H7 (cell line): ENCODE measurements around the gene ID3. TPM values are rescaled to one million over a fixed set of nuclear protein-coding genes. Genes with fewer than 3 reads are reported as not detected.

Experiments used
- DNase-seq: peaks from one replicate; pipeline ENCODE4 v3.0.0; 2012
- H3K27me3 ChIP-seq: 2 replicates; pipeline ENCODE4 v1.6.0; 2011; ENCODE audit warnings: mild to moderate bottlenecking, low read length; ENCODE audit not compliant: control insufficient read depth, insufficient read depth
- H3K36me3 ChIP-seq: replicated peaks from 2 replicates; pipeline ENCODE4 v1.5.1; 2011; ENCODE audit warnings: low read length; ENCODE audit not compliant: control insufficient read depth, insufficient read depth
- H3K4me3 ChIP-seq: 2 replicates; pipeline ENCODE4 v1.5.1; 2011; ENCODE audit warnings: low read depth, mild to moderate bottlenecking, control low read depth, low read length, moderate library complexity; ENCODE audit not compliant: insufficient read depth
- total RNA-seq: library from RNA; depleted of rRNA; stranded (reverse); fragments of >200 nt; shearing (Covaris generic); gene quantifications from 2 replicates; pipeline ENCODE4 v1.2.3, GENCODE V29; 2014; rRNA removed

The ID3 gene, protein sequence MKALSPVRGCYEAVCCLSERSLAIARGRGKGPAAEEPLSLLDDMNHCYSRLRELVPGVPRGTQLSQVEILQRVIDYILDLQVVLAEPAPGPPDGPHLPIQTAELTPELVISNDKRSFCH
- 149 and 160 TPM in 2 replicates for total RNA-seq

DNA sequence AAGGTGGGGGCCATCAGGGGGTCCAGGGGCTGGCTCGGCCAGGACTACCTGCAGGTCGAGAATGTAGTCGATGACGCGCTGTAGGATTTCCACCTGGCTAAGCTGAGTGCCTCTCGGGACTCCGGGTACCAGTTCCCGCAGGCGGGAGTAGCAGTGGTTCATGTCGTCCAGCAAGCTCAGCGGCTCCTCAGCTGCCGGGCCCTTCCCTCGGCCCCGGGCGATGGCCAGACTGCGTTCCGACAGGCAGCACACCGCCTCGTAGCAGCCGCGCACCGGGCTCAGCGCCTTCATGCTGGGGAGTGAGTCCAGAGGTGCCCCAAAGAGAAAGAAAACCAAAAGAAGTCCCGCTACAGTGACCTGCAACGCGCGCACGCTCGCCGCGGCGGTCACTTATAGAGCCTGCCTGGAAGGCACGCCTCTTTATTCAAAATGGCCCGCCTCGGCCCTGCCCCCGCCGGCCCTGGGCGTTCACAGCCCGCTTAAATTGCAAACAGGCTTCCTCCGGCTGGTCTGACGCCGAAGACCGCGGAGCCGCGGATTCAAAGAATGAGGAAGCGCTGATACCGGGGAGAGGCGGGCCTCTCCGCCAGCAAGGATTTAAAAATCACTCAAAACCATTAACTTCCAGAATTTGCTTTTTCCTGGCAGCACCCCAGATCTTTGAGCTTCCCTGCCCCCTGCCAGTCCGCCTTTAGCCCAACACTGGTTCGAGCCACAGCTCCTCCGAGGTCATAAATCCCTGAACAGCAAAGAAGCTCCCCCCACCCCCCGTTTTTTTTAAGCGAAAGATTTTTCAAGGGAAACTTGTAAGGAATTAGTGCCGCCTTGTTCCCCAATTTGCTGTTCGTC is at the start of gene ID3:
Gene ID3, minus strand, starts transcription at position 366 of the 849 bp plus-strand sequence. Its CDS starts 75 bp downstream, at position 291.
- peak within 1 kb of the TSS; percentile 83 for H3K4me3 ChIP-seq
- H3K27me3 ChIP-seq = peaks cover 17% of the 10 kb centered on the region
- H3K36me3 ChIP-seq = no peaks in the 10 kb centered on the region
- peak; percentile 91 for DNase-seq

DNA sequence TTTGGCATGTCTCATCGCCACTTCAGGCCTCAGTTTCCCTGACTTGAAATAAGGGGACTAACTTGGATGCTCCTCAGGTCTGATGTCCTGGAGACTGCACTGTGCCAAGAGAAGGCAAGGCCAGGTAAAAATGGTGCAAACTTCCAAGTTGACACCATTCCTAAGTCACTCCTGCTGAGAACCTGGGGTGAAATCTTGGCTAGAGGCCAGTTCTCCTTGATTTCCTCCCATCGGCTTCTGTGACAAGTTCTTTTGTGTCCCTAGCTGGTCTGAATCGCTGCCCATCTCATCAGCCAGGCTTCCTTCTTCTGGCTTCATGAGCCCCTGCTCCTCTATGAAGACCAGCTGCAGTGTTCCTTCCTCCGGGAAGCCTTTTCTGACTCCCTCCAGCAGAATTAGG is 48.6 kb upstream of the ID3 start:
- Histone ChIP-seq H3K36me3 (no peaks in the 10 kb centered on the region), H3K27me3 (no peaks in the 10 kb centered on the region), H3K4me3 (no peak overlapping the region)
- DNase-seq = no peak

DNA sequence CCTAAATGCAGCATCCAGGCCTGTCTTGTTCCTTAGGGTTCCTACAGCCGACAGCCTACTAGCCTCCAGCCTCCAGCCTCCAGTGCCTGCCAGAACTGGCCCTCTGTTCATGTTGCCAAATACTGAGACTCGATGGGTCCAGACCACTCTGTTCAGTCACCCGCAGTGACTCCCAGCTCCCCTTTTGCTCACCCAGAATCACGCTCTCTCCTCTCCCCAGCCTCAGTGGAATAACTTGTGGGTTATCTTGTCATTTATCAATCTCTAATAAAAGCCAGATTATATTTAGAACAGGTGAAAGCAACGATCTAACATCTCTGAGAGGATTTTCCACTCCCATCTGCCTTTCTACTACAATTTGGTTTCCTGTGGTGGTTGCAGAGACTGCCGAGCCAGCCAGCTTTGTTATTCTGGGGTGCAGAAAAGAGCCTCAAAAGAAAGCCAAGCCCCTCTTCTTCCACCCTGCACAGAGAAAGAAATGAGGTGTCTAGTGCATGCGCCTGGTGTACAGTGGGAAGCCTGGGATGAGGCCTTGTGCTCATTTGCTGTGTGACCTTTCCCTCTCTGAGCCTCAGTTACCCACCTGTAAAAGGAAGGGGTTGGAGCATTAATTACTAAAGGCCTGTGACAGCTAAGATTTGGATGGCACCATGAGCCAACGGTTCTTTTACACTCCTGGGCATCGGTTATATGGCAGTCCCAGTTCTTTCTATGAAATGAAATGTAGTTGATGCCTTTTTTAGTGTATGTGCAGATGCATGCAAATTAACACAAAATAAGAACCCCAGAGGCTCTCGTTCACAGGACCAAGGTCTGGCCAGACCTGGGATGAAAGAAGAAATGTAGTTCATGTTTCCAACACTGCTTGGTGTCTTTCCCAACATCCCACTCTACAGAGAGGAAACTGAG is 42.9 kb upstream of the ID3 start:
- Histone ChIP-seq H3K36me3 (no peaks in the 10 kb centered on the region), H3K4me3 (no peak overlapping the region), H3K27me3 (no peaks in the 10 kb centered on the region)
- no peak for DNase-seq

DNA sequence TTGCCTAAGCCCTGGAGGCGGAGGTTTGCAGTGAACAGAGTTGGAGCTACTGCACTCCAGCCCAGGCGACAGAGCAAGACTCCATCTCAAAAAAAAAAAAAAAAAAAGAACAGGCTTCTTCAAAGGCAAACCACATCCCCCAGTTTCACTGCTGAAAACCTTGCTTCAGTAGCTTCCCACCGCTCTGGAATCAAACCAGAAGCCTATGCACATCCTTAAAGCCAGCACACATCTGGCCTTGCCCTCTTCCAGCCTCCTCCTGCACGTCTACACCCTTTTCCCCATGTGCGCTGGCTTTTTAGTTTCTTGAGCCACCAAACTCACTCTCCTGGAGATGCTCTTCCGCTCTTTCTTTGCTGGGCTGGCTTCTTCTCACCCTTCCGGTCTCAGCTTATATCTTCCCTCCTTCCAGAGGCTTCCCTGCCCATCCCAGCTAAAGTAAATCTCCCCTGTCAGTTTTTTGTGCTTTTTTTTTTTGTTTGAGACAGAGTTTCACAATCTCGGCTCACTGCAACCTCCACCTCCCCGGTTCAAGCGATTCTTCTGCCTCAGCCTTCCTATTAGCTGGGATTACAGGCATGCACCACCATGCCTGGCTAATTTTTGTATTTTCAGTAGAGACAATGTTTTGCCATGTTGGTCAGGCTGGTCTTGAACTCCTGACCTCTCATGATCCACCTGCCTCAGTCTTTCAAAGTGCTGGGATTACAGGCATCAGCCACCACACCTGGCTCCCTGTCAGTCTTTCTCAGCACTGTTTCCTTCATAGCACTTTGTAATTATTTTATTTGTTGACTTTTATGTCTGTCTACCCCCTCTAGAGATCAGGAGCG is 42.0 kb upstream of the ID3 start:
- H3K36me3 ChIP-seq = no peaks in the 10 kb centered on the region
- DNase-seq = no peak
- H3K27me3 ChIP-seq = no peaks in the 10 kb centered on the region
- no peak overlapping the region for H3K4me3 ChIP-seq

DNA sequence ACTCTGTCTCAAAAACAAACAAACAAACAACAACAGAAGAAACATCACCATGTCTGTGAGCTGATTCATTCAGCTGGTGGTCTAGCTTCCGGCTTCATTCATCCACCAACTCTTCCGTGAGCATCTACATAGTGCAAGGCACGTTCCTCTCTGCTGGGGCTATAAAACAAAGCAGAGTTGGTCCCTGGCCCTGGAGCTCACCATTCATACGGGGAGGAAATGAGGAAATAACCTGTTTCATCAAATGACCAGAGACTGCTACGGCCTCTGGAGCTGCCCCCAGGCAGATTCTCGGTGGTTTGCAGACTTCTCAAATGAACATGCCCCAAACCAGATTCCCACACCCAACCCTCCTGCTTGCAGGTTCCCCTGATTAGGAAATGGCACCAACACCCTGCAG is 41.0 kb upstream of the ID3 start:
- no peaks in the 10 kb centered on the region for H3K36me3 ChIP-seq
- DNase-seq = no peak
- H3K27me3 ChIP-seq = no peaks in the 10 kb centered on the region
- no peak overlapping the region for H3K4me3 ChIP-seq

DNA sequence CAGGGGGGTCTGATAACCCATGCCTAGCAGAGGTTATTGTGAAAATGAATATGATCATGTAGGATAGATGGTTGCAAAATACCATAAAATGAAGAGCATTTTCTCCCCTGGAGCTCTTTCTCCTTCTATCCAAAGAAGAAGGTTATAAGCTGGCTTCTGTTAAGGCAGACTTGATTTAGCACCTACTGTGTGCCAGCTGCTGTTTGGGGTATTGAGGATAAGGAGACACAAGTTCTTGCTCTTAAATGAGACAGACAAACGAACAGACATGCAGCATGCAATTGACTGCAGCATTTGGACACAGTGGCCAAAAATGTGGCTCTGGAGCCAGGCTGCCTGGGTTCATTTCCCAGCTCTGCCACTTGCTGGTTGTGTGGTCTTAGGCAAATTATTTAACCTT is 39.8 kb upstream of the ID3 start:
- no peak overlapping the region for H3K4me3 ChIP-seq
- no peak for DNase-seq

DNA sequence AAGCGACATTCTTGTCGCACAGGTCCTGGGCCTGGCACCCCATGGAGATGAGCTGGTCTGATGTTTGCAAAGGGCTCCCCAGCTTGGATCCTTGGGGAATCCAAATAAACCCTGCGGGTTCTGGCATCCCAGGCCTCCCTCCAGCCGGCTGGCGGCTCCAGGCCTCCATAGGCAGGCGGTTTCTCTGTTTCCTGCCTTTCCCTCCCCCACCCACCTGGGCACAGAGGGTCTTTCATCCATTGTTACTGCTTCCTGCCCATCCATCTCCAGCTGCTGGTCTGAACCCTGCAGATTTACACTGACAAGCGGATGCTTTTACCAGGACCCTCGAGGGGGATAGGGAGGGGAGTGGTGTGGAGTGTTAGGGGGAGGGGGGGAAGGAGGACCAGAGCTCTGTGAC is 39.1 kb upstream of the ID3 start:
- Histone ChIP-seq H3K4me3 (no peak overlapping the region), H3K36me3 (no peaks in the 10 kb centered on the region), H3K27me3 (no peaks in the 10 kb centered on the region)
- peak; percentile 86 for DNase-seq

More for the DNA sequence above, 39.8 kb upstream of the ID3 start:
- Histone ChIP-seq H3K36me3 (no peaks in the 10 kb centered on the region), H3K27me3 (no peaks in the 10 kb centered on the region)

DNA sequence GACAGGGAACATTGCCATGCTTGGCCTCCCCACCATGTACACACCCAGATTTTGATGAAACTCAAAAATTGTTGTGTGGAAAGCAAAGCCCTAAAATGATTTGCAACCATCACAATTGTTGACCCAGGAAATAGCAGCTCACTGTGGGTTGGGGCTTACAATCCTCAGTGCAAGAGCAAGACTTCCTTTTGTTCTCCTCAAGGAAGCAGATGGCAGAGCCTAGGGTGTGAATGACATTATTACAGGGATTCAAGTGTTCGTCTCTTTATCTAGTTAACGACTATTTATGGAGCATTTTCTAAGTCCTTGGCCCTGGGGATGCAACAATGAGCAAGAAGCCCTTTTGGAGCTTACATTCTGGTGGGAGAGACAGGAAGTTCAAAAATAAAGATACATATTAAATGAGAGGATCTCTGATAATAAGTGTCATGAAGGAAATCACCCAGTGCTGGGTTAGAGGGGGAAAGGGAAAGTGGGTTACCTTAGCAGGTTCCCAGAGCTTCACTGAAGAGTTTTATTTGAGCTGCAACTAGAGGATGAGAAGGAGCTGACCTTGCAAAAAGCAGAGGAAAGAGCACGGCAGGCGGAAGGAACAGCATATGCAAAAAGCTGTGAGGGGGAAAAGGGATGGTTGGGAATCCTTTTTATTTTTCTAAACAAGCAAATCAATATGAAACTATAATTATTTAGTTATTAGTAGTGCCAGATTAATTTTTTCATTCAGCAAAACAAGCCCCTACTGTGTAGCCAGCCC is 38.5 kb upstream of the ID3 start:
- Histone ChIP-seq H3K4me3 (no peak overlapping the region), H3K36me3 (no peaks in the 10 kb centered on the region), H3K27me3 (no peaks in the 10 kb centered on the region)
- no peak for DNase-seq

DNA sequence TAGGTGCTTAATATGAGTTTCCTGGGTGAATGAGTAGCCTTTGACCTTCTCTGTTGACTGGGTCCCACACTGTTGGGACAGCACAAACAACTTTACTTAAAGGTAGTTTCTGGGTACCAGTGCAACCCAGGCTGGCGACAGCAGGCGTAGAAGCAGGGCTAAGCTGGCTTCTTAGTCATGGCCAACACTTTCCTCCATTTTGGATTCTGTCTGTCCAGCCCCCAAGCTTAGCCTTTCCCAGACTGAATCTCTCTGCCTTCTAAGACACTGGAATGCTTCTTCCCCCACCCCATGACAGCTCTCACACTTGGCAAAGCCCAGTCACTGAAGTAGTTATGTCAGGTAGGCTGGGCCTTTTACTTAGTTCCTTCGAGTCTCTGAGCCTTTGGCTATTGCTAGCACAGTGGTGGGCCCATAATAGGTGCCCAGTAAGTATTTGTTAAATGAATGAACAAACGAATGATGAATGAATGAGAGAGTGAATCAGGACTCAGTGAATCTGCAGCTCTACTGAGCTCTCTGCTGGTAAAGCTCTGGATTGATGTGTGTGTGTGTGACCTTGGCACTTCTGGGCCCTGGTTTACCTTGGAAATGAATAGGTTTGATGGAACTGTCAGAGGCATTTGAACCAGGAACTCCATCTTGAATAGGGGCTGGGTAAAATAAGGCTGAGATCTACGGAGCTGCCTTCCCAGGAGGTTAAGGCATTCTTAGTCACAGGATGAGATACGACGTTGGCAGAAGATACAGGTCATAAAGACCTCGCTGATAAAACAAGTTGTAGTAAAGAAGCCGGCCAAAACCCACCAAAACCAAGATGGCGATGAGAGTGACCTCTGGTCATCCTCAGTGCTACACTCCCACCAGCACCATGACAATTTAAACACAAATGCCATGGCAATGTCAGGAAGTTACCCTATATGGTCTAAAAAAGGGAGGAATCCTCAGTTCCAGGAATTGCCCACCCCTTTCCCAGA is 37.4 kb upstream of the ID3 start:
- DNase-seq = no peak
- no peaks in the 10 kb centered on the region for H3K27me3 ChIP-seq

DNA sequence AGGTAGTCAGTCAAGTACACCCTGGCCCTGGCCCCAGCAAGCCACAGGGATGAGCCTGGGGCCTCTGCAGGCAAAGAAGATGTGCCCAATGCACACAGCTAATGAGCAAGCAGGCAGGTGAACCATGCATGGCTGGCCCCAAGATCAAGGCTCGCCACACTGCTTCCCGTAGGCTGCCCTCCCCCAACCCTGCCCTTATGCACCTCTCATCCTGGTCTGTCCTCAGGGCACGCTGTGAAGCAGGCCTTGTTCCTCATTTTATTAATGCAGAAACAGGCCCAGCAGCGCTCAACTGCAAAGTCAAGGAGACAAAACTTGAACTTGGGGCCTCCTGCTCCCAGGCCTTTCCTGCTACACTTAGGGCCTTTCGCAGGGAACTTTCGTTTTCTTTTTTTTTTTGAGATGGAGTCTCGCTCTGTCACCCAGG is 35.6 kb upstream of the ID3 start:
- no peaks in the 10 kb centered on the region for H3K27me3 ChIP-seq
- no peaks in the 10 kb centered on the region for H3K36me3 ChIP-seq
- H3K4me3 ChIP-seq = no peak overlapping the region
- DNase-seq = no peak

More for the DNA sequence above, 37.4 kb upstream of the ID3 start:
- H3K36me3 ChIP-seq = no peaks in the 10 kb centered on the region
- H3K4me3 ChIP-seq = no peak overlapping the region

DNA sequence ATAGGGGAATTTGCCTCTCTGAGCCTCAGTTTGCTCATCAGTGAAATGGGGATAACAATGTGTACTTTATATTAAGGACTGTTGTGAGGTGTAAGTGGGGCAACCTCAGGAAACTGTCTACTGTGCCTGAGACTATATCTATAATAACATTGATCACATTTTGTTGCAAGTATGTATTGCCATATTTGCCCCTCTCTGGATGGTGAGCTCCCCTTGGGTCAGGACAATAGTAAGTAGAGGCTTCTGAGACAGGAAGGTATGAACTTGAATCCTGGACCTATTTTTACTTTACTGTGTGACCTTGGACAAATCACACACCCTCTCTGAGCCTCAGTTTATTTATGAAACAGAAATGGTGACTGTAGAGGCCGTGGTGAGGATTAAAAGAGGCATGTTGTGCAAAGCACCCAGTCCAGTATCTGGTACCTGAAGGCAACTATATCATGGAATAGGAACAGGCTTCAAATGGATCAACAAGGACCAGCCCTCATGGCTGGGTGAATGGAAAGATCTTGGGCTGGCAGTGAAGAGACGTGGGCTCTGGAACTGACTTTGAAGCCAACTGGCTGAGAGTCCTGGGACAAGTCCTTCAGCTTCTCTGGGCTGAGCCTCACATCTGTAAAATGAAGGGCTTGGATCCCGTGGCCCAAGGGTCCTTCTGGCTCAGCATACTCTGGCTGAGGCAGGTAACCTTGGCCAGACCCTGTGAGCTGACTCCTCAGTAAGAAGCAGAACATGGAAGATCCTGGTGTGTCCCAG is 35.0 kb upstream of the ID3 start:
- Histone ChIP-seq H3K4me3 (no peak overlapping the region), H3K27me3 (no peaks in the 10 kb centered on the region), H3K36me3 (no peaks in the 10 kb centered on the region)
- no peak for DNase-seq

DNA sequence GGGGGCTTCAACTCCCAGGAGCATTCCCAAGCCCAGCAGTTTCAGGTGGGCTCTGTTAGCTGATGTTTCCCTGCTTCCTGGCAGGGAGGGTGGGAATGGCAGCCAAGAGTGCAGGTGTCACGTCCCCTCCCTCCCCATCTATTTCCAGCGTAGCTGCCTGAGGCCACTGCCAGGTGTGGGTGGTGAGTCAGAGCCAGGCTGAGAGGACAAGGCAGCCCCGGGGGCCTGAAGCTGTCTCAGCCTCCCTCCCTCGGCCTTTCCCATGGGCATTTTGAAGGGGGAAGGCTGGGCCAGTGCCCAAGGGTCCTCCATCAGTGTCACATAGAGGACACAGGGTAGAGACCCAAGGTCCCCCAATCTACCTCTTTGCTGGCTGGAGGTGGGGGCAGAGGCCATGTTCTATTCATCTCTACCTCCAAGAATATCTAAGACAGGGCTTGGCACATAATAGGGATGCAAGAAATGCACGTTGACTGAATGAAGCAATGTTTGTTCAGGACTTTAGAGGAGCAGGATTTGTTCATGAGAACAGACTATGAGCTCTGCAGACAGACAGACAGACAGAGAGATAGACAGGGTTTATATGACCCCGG is 34.4 kb upstream of the ID3 start:
- Histone ChIP-seq H3K36me3 (no peaks in the 10 kb centered on the region), H3K27me3 (no peaks in the 10 kb centered on the region), H3K4me3 (no peak overlapping the region)
- DNase-seq = peak; percentile 48
